ENCODE data around the gene STON1.
"Not testable (repeated sequence)": the region's sequence is repeated elsewhere in the genome, so short reads cannot be mapped to it uniquely, and the experiment has no call there.

STON1 gene

DNA sequence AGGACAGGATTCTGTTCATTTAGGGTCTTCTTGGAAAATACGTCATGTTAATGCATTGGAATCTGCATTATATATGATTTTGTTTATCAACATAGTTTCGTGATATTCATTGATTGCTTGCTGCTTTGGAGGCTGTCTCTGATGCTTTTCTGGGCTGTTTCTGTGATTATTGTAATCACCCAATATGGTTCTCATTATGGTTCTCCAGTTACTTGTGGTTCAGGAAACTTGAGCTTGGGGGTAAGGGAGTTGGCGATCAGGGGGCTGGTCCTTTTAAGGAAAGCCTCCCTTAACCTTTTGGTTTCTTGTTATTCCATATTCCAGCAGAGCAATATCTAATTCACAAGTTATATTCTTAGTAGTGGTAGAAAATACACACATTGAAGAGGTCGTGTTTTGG lies 17.4 kb upstream of the STON1 start:
- TF ChIP-seq POLR2A (IDR thresholded peaks at IDR 0.05; ENCODE audit: low read depth, low read length), result no peak
- FAIRE-seq, result no peak
- DNase-seq (ENCODE audit: insufficient read length, low spot score), result no peak

GRCh38 chr2:48514348-48515003 lies 15.5 kb upstream of the STON1 start:
- FAIRE-seq, result no peak

DNA sequence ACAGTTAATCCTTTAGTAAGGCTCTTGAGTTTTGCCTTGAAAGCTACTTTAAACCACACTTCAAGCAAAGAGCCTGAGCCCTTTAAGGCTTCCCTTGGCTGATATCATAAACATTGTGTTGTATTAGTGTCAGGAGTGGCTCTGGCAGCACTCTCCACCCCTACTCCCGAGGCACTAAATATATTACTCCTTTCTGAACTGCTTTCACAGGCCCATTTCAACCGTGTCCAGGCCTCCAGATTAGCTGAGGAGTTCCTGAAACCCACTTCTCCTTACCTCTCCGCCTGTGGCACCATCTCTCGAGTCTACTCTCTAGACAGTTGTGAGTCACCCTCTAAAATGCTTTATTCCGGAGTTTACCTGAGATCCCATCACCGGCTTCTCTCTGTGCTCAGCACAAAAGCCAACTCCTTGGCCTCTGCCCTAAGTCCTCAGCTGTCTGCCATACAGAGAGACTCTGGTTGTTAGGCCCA lies 14.4 kb upstream of the STON1 start:
- FAIRE-seq, result no peak
- no peak for DNase-seq (ENCODE audit: insufficient read length, low spot score)
- no peak for TF ChIP-seq POLR2A (IDR thresholded peaks at IDR 0.05; ENCODE audit: low read depth, low read length)

More at GRCh38 chr2:48514348-48515003, 15.5 kb upstream of the STON1 start:
- no peak for TF ChIP-seq POLR2A (IDR thresholded peaks at IDR 0.05; ENCODE audit: low read depth, low read length)
- no peak for DNase-seq (ENCODE audit: insufficient read length, low spot score)

DNA sequence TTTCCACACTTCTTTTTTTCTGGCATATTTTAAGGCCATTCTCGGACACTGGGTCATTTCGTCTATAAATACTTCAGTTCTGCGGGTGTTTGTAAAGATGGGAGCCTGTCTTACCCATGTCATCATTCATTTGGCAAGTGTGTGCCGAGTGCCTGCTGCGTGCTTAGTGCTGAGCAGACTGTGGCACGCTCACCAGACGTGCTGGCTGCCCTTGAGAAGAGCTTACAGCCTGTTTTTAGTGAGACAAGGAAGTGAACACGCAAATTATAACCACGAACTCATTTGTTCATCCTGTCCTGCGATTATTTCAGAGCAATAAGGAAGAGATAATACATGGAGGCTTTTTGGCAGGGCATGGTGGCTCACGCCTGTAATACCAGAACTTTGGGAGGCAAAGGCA lies 10.4 kb upstream of the STON1 start:
- DNase-seq (ENCODE audit: insufficient read length, low spot score) (no peak), FAIRE-seq (no peak)
- TF ChIP-seq POLR2A (IDR thresholded peaks at IDR 0.05; ENCODE audit: low read depth, low read length), result no peak

- not testable (repeated sequence) for FAIRE-seq; DNase-seq (ENCODE audit: insufficient read length, low spot score)
Observed at GRCh38 chr2:48524756-48525155, 5.2 kb upstream of the STON1 start.

- FAIRE-seq, result no peak
Observed at GRCh38 chr2:48525269-48525943, 4.5 kb upstream of the STON1 start.

DNA sequence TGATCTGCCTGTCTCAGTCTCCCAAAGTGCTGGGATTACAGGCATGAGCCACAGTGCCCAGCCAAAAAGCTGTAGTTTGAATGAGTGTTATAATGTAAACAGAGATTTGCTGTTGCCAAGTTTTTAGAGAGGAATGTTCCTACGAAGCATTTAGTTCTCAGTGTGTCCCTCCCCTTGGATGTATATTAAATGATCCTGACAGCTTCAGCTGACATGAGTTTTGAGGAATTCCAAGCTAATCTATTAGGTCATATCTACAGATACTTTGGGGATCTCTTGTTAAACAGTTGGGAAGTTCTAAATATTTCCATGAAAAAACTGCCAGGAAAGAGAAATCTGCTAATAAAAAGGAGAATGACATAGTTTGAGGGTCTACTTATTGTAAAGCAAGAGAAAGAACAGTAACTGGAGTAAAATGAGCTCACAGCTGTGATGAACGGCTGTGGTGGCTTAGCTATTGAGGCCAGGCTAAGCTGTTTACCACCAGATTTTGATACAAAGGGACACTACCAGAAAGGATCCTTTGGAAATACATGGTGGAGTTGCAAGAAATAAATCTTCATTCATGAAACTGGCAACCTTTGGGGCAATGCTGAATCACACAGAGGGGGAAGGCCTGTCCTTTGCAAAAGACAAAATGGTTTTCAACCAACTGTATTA lies 2.6 kb upstream of the STON1 start:
- no peak for TF ChIP-seq POLR2A (IDR thresholded peaks at IDR 0.05; ENCODE audit: low read depth, low read length)
- DNase-seq (ENCODE audit: insufficient read length, low spot score) (no peak), FAIRE-seq (no peak)

More at GRCh38 chr2:48525269-48525943, 4.5 kb upstream of the STON1 start:
- DNase-seq (ENCODE audit: insufficient read length, low spot score), result no peak
- TF ChIP-seq POLR2A (IDR thresholded peaks at IDR 0.05; ENCODE audit: low read depth, low read length), result no peak

DNA sequence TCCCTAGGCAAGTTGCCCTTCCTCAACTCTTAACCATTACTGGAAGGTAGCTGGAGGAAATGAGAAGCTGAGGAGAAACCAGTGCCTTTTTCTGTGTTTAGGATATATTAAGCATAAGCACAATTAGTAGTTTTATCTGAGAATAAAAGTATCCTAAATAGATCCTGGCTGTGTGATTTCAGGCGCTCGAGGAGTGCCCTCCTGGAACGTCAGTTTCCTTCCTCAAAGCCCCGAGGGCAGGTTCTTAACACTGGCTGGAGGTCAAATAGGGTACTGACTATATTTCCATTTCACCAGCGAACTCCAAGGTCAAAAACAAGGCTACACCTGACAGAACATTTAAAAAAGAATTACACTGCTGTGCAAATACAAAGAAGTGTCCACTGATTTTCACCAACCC lies 1.5 kb upstream of the STON1 start:
- DNase-seq (ENCODE audit: insufficient read length, low spot score), result no peak
- no peak for FAIRE-seq

DNA sequence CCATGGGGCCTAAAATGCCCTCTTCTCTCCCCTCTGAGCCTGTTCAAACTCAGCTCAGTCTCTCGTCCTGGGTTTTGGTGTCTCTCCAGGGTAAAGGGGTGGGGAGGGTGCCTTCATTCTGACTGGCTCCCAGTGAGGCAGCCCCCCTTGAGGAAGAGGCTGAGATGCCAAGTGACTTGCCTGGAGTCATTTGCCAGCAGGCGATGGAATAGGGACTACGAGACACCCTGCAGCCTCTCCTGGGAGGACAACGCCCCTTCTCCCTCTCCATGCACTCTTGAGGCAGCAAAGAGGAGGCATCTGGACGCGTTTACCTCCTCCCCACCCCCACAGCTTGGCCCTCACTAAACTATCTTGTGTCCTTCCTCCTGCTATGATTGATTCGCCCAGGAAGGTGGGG lies 760 bp upstream of the STON1 start:
- TF ChIP-seq POLR2A (IDR thresholded peaks at IDR 0.05; ENCODE audit: low read depth, low read length), result no peak
- DNase-seq (ENCODE audit: insufficient read length, low spot score), result no peak
- FAIRE-seq, result no peak

More for the DNA sequence above, 1.5 kb upstream of the STON1 start:
- no peak for TF ChIP-seq POLR2A (IDR thresholded peaks at IDR 0.05; ENCODE audit: low read depth, low read length)

DNA sequence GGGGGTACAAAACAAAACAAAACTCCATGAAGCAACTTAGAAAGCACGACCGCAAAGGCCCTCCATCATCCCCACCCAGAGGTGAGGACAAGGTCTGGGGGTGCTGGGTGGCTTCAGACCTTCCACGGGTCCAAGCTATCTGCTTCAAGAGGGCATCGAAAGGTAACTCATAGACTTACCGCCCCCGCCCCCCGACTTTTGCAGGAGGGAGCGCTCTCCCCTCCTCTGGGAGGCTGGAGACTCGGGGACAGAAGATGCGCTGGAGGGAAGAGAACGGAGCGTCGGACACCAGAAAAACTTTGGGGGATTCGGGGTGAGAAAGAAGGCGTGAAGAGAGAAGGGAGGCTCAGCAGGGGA lies 300 bp upstream of the STON1 start:
- no peak for DNase-seq (ENCODE audit: insufficient read length, low spot score)
- no peak for TF ChIP-seq POLR2A (IDR thresholded peaks at IDR 0.05; ENCODE audit: low read depth, low read length)
- no peak for FAIRE-seq

DNA sequence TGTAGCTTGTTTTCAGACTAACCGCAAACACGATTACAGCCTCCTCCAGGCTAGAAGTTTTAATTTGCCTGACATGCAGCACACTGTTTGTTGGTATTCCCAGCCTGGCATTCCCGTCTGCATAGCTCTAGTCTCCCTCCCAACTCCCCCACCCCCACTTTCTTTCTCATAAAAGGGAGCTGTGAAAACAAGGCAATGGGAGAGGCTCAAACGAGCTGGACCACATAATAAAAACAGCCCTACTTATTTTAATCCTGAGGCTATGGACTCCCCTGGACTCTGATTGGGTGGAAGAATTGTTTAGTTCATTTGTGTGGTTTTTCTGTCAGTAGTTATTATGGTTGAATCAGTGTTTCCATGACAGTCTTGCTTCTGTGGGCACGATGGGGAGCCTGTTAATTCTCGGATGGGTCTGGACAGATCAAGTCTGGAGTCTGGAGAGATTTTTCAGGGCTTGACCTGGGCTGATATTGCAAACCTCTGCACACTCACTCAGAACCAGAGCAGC lies 1.2 kb downstream of the STON1 start:
- TF ChIP-seq POLR2A (IDR thresholded peaks at IDR 0.05; ENCODE audit: low read depth, low read length), result no peak
- DNase-seq (ENCODE audit: insufficient read length, low spot score) (peak; percentile 46), FAIRE-seq (peak; percentile 64)

GRCh38 chr2:48532174-48532573 lies 2.2 kb downstream of the STON1 start:
- no peak for FAIRE-seq
- no peak for DNase-seq (ENCODE audit: insufficient read length, low spot score)
- no peak for TF ChIP-seq POLR2A (IDR thresholded peaks at IDR 0.05; ENCODE audit: low read depth, low read length)

- DNase-seq (ENCODE audit: insufficient read length, low spot score) (no peak), FAIRE-seq (no peak)
- no peak for TF ChIP-seq POLR2A (IDR thresholded peaks at IDR 0.05; ENCODE audit: low read depth, low read length)
Observed at GRCh38 chr2:48532824-48533223, 2.9 kb downstream of the STON1 start.

- TF ChIP-seq POLR2A (IDR thresholded peaks at IDR 0.05; ENCODE audit: low read depth, low read length), result no peak
- FAIRE-seq (no peak), DNase-seq (ENCODE audit: insufficient read length, low spot score) (no peak)
Observed at GRCh38 chr2:48534781-48535180, 4.8 kb downstream of the STON1 start.
